ENCODE data around the gene APOO.

APOO gene

GRCh38 chrX:23815376-23815775 lies 92.4 kb downstream of the APOO start:
- DNase-seq: no peak

GRCh38 chrX:23813808-23814207 lies 93.9 kb downstream of the APOO start:
- DNase-seq: no peak

DNA sequence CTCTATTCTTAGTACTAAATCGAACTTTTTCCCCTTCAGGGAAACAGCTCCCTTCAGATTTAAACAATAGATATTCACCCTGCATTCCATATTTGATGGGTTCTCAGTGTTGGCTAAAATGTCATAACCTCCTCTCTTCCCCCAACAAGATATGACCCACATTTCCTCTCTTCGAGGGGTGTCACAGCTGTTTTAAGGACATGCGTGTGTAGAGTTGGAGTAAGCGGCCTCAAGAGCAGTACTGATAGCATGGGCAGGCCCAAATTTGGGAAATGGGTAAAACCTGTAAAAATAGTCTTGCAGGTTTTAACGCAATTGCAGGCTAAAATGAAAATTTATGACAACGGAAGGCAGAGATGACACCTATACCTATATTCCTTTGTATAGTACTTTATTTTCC lies 96.1 kb downstream of the APOO start:
- DNase-seq: no peak

DNA sequence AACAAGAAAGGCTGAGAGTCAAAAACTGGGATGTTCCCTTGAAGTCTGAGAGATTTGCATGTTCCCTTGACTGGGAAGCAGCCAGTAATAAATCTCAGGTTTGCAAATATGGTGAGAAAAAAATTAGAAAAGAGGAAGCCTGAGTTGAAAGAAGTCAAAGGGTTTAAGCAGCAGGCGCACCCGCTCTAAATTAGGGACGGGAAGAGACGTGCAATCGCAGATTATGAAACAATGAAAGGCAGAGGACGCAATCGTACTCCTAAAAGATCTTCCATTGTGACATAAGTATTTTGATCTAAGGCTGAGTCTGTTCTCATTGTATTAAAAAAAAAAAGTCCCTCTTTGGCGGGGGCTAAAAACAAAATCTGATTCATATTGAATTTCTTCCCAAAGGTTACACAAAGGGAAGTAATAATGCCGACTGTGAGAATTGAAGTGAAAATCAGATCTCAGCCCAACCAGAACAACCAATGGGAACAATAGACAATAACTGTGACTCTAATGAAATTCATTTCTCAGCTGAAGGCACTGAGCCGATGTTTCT lies 96.6 kb downstream of the APOO start:
- DNase-seq: no peak

DNA sequence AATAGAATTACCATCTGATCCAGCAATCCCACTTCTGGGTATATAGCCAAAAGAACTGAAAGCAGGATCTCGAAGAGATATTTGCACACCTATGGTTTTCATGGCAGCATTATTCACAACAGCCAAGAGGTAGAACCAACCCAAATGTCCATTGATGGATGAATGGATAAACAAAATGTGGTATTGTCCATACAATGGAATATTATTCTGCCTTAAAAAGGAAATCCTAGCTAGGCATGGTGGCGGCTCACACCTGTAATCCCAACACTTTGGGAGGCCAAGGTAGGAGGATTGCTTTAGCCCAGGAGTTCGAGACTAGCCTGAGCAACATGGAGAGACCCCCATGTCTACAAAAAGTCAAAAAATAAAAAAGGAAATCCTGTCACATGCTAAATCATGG lies 97.5 kb downstream of the APOO start:
- DNase-seq: no peak

DNA sequence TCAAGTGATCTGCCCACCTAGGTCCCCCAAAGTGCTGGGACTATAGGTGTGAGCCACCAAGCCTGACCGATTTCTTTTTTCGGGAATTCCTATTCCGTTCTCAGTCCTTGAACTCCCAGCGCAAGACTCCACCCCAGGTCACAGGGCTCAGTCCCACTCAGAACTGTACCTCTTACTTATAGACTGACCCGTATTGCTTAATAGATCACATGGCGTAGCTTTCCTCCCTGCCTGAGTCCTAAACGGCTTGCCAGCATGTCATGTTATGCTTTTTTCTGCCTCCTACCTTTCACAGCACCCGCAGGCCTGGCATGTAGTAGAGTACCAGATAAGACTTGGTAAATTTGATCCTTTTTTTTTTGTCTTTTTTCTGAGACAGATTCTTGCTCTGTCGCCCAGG lies 102.3 kb downstream of the APOO start:
- DNase-seq: no peak

DNA sequence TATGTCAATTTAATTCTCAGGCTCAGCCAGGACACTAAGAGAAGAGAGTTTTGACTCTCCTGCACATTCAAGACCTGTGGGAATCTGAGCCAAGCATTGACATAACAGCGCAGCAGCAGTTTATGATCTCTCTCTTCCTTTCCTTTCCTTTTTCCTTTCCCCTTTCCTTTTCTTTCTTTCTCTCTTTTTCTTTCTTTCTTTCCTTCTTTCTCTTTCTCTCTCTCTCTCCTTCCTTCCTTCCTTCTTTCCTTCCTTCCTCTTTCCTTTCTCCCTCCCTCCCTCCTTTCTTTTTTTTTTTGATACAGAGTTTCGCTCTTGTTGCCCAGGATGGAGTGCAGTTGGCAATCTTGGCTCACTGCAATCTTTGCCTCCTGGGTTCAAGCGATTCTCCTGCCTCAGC lies 103.2 kb downstream of the APOO start:
- DNase-seq: no peak

- DNase-seq: no peak
Measured at GRCh38 chrX:23803931-23804381, 103.8 kb downstream of the APOO start.

DNA sequence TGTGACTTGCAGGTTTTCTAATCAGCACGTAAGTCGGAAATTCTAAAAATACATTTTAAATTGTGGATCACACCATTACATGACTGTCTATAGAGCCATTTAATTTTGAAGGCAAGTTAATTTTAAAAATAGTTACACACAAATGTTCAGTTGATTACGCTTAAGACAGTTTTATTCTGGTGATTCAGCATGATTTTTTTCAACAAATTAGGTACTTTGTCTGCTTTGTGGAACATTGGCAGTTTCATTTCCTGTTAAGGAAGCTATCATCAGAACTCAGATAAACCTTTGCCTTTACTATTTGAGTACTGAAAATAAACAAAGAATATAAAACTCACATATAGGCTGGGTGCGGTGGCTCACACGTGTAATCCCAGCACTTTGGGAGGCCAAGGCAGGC lies 105.3 kb downstream of the APOO start:
- no peak for DNase-seq

- DNase-seq: no peak
Measured at GRCh38 chrX:23799469-23800065, 108.2 kb downstream of the APOO start.

DNA sequence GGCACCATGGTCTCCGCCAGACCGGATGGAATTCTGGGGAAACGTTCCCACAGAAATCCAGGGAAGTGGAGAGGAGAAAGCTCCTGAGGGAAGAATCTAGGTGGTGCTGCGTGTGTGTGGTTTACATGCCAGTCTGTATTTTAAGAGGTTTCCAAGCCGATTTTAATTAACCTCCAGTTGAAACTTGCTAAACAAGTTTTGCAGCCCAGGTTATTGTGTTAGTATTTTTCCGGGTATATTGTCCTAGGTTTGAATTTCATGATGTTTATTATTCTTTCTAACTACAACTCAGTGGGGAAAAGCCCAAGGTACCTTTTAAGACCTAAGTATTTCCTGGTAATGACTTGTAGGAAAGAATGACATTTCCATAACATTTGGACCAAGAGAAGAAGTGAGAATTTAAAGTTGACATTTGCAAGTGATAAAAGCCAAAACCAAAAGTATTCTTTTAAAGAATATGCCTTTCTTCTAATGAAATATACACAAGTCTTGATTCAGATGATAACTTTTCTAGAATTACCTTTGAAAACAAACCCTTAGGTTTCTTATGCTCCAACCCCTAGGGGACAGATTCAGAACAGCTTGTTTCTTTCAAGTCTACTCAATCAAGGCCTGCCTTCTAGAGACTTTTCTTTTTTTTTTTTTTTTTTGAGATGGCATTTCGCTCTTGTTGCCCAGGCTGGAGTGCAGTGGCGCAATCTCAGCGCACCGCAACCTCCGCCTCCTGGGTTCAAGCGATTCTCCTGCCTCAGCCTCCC lies 110.2 kb downstream of the APOO start:
- DNase-seq: no peak

- DNase-seq: no peak
Measured at GRCh38 chrX:23795221-23795620, 112.5 kb downstream of the APOO start.

- no peak for DNase-seq
Measured at GRCh38 chrX:23792861-23793553, 114.7 kb downstream of the APOO start.

- no peak for DNase-seq
Measured at GRCh38 chrX:23790155-23790497, 117.6 kb downstream of the APOO start.

DNA sequence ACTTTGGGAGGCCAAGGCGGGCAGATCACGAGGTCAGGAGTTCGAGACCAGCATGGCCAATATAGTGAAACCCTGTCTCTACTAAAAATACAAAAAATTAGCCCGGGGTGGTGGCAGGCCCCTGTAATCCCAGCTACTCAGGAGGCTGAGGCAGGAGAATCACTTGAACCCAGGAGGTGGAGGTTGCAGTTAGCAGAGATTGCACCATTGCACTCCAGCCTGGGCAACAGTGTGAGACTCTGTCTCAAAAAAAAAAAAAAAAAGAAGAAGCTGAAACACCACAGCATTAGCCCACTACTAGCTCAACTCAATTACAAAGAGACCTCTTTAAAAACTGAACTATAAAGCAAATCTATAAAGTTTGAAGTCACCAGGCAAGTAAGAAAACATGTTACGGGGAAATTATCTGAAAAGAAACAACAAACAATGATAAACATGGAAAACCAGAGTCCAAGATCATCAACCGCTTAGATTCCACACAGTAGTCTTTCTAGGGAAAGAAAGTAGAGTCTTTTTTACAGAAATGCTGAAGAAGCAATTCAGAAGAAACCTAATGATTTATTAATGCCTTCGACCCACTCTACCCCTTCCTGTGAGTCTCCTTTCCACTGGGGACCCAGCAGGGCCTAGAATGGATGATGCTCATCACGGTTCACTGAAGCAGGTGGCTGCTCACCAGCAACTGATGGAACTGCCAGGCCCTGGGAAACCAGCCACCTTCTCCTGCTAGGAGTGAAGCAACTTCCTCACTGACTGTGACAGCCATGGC lies 118.2 kb downstream of the APOO start:
- DNase-seq: no peak

- no peak for DNase-seq
Measured at GRCh38 chrX:23788946-23789345, 118.8 kb downstream of the APOO start.

- DNase-seq: no peak
Measured at GRCh38 chrX:23788521-23788920, 119.2 kb downstream of the APOO start.

DNA sequence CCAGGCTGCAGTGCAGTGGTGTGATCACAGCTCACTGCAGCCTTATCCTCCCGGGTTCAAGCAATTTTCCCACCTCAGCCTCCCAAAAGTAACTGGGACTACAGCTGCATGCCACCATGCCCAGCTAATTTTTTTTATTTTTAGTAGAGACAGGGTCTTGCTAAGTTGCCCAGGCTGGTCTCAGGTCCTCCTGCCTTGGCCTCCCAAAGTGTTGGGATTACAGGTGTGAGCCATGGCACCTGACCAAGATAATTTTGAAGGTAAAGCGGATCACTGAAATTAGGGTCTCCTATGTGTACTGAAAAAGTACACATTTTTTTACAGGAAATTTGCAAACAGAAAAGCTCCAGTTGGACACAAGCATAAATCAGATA lies 120.0 kb downstream of the APOO start:
- DNase-seq: no peak

- no peak for DNase-seq
Measured at GRCh38 chrX:23786268-23786815, 121.4 kb downstream of the APOO start.

DNA sequence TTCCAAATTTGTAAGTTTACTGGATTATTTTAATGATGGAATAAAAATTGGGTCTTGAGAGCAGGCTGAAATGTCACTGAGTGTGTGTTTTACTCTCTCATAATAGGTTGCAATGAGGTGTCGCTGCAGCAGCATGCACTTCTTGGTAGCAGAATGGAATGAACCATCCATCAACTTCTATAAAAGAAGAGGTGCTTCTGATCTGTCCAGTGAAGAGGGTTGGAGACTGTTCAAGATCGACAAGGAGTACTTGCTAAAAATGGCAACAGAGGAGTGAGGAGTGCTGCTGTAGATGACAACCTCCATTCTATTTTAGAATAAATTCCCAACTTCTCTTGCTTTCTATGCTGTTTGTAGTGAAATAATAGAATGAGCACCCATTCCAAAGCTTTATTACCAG lies 122.2 kb downstream of the APOO start:
- DNase-seq: no peak

- DNase-seq: no peak
Measured at GRCh38 chrX:23784470-23785331, 123.0 kb downstream of the APOO start.

All from activated gamma-delta T cell treated with Interleukin-2 at 50 U/mL for 16 hours (primary cell).